K562 (cell line): ENCODE results near the gene SS18. TPM values are rescaled to one million over a fixed set of nuclear protein-coding genes. Genes with fewer than 3 reads are reported as not detected.
A peak's percentile ranks its signal among the peaks of the same experiment; 100 is the strongest.

Source experiments
- ATAC-seq: fragments of 200-7000 bp; cut with Tn5 transposase; 3 replicates; pipeline ENCODE4 v1.9.1; 2020; ENCODE audit warnings: moderate library complexity
- BruUV-seq: library from RNA; stranded (reverse); fragments of 400-500 nt; replicated peaks from 2 replicates; lab custom pipeline; 2021; lab: Mats Ljungman, UMichigan
- CTCF ChIA-PET: fragments of 300-600 bp; formaldehyde crosslinking; extraction: SDS; loops from one replicate; lab custom pipeline; 2021; ENCODE audit warnings: low intra/inter-chr PET ratio; lab: Yijun Ruan, JAX
- POLR2A ChIA-PET: fragments of 300-600, 350-650 bp; sonication (Branson Sonifier 250); formaldehyde crosslinking; extraction: SDS; loops from one replicate; lab custom pipeline; 2021; ENCODE audit warnings: antibody characterized with exemption, inconsistent platforms; lab: Yijun Ruan, JAX
- DNase-seq, 4 experiments: peaks; one replicate each; pipeline versions ENCODE4 v3.0.0 to v3.0.0-alpha.2; 2011 to 2018; ENCODE audit warnings: low spot score in 3 of 4, mixed read lengths in 3 of 4; ENCODE audit errors: extremely low read depth in 1 of 4
- FAIRE-seq: peaks from 2 replicates; lab custom pipeline; 2011; peaks lifted over from hg19 to GRCh38; lab: Jason Lieb, UNC
- H2AFZ ChIP-seq: 2 replicates; pipeline ENCODE4 v1.6.0; 2011; ENCODE audit warnings: low read depth, low read length, control low read depth, inconsistent platforms
- H3K27ac ChIP-seq: fragments of 200-600 bp; 3 replicates; pipeline ENCODE4 v1.8.0; 2011; ENCODE audit warnings: low read depth, mild to moderate bottlenecking, control low read depth, inconsistent platforms, low read length, moderate library complexity, mixed read lengths; ENCODE audit errors: extremely low read depth
- H3K27me3 ChIP-seq, 2 experiments: fragments of 300-600 bp in 1 of 2; 2 replicates in 1 of 2; 3 replicates in 1 of 2; pipeline versions ENCODE4 v1.6.0 to v1.8.0; 2011; ENCODE audit warnings: inconsistent platforms in 2 of 2, low read length in 2 of 2, mild to moderate bottlenecking in 1 of 2, mixed read lengths in 1 of 2, moderate library complexity in 1 of 2; ENCODE audit not compliant: control insufficient read depth in 2 of 2, insufficient read depth in 2 of 2
- H3K36me3 ChIP-seq: fragments of 300-600 bp; 3 replicates; pipeline ENCODE4 v1.8.0; 2011; ENCODE audit warnings: mild to moderate bottlenecking, low read length, inconsistent platforms; ENCODE audit not compliant: control insufficient read depth, insufficient read depth
- H3K4me1 ChIP-seq, 2 experiments: fragments of 200-600 bp in 1 of 2; replicated peaks in 1 of 2; 2 replicates in 1 of 2; 3 replicates in 1 of 2; pipeline versions ENCODE4 v1.5.1 to v1.8.0; 2011; ENCODE audit warnings: inconsistent platforms in 2 of 2, low read length in 2 of 2, mild to moderate bottlenecking in 1 of 2, mixed read lengths in 1 of 2, moderate library complexity in 1 of 2; ENCODE audit not compliant: control insufficient read depth in 2 of 2, insufficient read depth in 2 of 2
- H3K4me2 ChIP-seq: 2 replicates; pipeline ENCODE4 v1.6.1; 2011; ENCODE audit warnings: low read length, control low read depth, inconsistent platforms, mixed read lengths; ENCODE audit not compliant: insufficient read depth
- H3K4me3 ChIP-seq: fragments of 200-600 bp; sonication (generic), shearing (Covaris generic); 2 replicates; pipeline ENCODE4 v1.5.1; 2016; ENCODE audit warnings: control low read depth, inconsistent platforms
- H3K79me2 ChIP-seq: fragments of 200-600 bp; 3 replicates; pipeline ENCODE4 v1.8.0; 2011; ENCODE audit warnings: low read length, inconsistent platforms; ENCODE audit not compliant: control insufficient read depth, insufficient read depth
- H3K9ac ChIP-seq, 2 experiments: 2 replicates each; pipeline versions ENCODE4 v1.6.0 to v1.6.1; 2011; ENCODE audit warnings: low read depth in 2 of 2, low read length in 2 of 2, control low read depth in 1 of 2, inconsistent platforms in 1 of 2, mild to moderate bottlenecking in 1 of 2, mixed read lengths in 1 of 2; ENCODE audit not compliant: insufficient read depth in 1 of 2
- H3K9me1 ChIP-seq: one replicate; pipeline ENCODE4 v1.6.0; 2011; ENCODE audit warnings: inconsistent platforms, mild to moderate bottlenecking, low read length, moderate library complexity; ENCODE audit not compliant: control insufficient read depth, insufficient read depth
- H3K9me3 ChIP-seq: replicated peaks from 2 replicates; pipeline ENCODE4 v1.5.1; 2011; ENCODE audit warnings: low read depth, low read length, inconsistent platforms; ENCODE audit not compliant: control insufficient read depth, insufficient read depth
- H4K20me1 ChIP-seq: replicated peaks from 2 replicates; pipeline ENCODE4 v1.6.1; 2011; ENCODE audit warnings: low read length, inconsistent platforms, mixed read lengths; ENCODE audit not compliant: control insufficient read depth, insufficient read depth
- CBX1 ChIP-seq: sonication (generic); IDR thresholded peaks from 2 replicates; pipeline ENCODE4 v1.6.1; 2016; ENCODE audit warnings: antibody characterized with exemption, low read depth, mild to moderate bottlenecking
- DACH1 ChIP-seq: fragments of 450-650 bp; IDR thresholded peaks from 2 replicates; pipeline ENCODE4 v1.6.1; 2018; ENCODE audit not compliant: partially characterized antibody
- FOXP1 ChIP-seq: sonication (generic); formaldehyde crosslinking; IDR thresholded peaks from 2 replicates; pipeline ENCODE4 v1.8.0; 2022; ENCODE audit warnings: mild to moderate bottlenecking, missing genetic modification reagents
- POLR2A ChIP-seq: fragments of 450-650 bp; conservative IDR thresholded peaks from 2 replicates; pipeline ENCODE4 v1.6.1; 2016
- SMARCA4 ChIP-seq: fragments of 450-650 bp; IDR thresholded peaks from 2 replicates; pipeline ENCODE4 v1.6.1; 2016
- SUPT5H ChIP-seq: fragments of 450-650 bp; IDR thresholded peaks from 2 replicates; pipeline ENCODE4 v1.6.1; 2016
- ZFP1 ChIP-seq: fragments of 450-650 bp; formaldehyde crosslinking; IDR thresholded peaks from 2 replicates; pipeline ENCODE4 v1.4.0; 2020; ENCODE audit warnings: mild to moderate bottlenecking, mixed read lengths
- ZNF3 ChIP-seq: fragments of 250-450 bp; sonication (Bioruptor Pico); IDR thresholded peaks from 2 replicates; pipeline ENCODE4 v1.5.0; 2021; ENCODE audit warnings: mild to moderate bottlenecking, moderate library complexity
- WGBS: fragments of 100-300 bp; shearing (Covaris generic); methylation state at CpG from one replicate; pipeline ENCODE4 v1.1.6; 2016; ENCODE audit warnings: low coverage, mixed read lengths; ENCODE audit not compliant: insufficient coverage; ENCODE audit errors: missing lambda C conversion rate; 5-methylcytosine and 5-hydroxymethylcytosine counted together
- in situ Hi-C: fragments of 300-500 bp; cut with MboI; formaldehyde crosslinking; loops from 4 replicates; pipeline ENCODE4 v1.15.0; 2018; ENCODE audit warnings: inconsistent platforms, mixed read lengths
- intact Hi-C: fragments of 100-400 bp; cut with micrococcal nuclease; formaldehyde crosslinking; loops from 2 replicates; pipeline ENCODE4 v1.14.2; 2022
- polyA plus RNA-seq, 8 experiments: library from polyadenylated mRNA; depleted of rRNA in 4 of 8; stranded (reverse) in 5 of 8; unstranded in 3 of 8; fragments of >200 nt; fragmentation: Nextera tagmentation in 2 of 8; fragmentation: Illumina TruSeq in 1 of 8; extraction: Ambion mirVana in 2 of 8; extraction: Trizol in 1 of 8; gene quantifications; 2 replicates each; pipeline versions ENCODE4 v1.2.1 to v1.2.3, GENCODE V29; 2011 to 2014; ENCODE audit warnings: inconsistent platforms in 1 of 8, missing spikeins in 1 of 8
- total RNA-seq, 7 experiments: library from RNA; depleted of rRNA in 6 of 7; stranded (reverse); fragments of >200 nt in 6 of 7; fragmentation: Illumina TruSeq in 2 of 7; extraction: Trizol in 2 of 7; gene quantifications; 2 replicates each; pipeline versions ENCODE4 v1.2.1 to v1.2.3, GENCODE V29; 2011 to 2021; ENCODE audit warnings: low replicate concordance in 1 of 7
- TF ChIP-seq, protein P1 (sequence below): sonication (generic); formaldehyde crosslinking; IDR thresholded peaks from 2 replicates; pipeline ENCODE4 v1.8.1; 2023; ENCODE audit warnings: mild to moderate bottlenecking, missing genetic modification reagents
- TF ChIP-seq, protein P2 (sequence below): fragments of 450-650 bp; formaldehyde crosslinking; IDR thresholded peaks from 2 replicates; pipeline ENCODE4 v1.4.0; 2020; ENCODE audit warnings: mild to moderate bottlenecking, moderate library complexity
- TF ChIP-seq, protein P3 (sequence below), 2 experiments: fragments of 450-650 bp in 1 of 2; sonication (generic) in 1 of 2; formaldehyde crosslinking in 1 of 2; IDR thresholded peaks; 2 replicates each; pipeline versions ENCODE4 v1.7.1 to v1.9.0; 2016 to 2022; ENCODE audit warnings: inconsistent platforms in 1 of 2, mild to moderate bottlenecking in 1 of 2, missing genetic modification reagents in 1 of 2

SS18 gene
- total and polyA plus RNA-seq, 9 of the 15 experiments (the other 6 are each of a cell fraction or from before 2014, with no cell fraction given) = 30.9 to 190 (median 102) TPM

DNA sequence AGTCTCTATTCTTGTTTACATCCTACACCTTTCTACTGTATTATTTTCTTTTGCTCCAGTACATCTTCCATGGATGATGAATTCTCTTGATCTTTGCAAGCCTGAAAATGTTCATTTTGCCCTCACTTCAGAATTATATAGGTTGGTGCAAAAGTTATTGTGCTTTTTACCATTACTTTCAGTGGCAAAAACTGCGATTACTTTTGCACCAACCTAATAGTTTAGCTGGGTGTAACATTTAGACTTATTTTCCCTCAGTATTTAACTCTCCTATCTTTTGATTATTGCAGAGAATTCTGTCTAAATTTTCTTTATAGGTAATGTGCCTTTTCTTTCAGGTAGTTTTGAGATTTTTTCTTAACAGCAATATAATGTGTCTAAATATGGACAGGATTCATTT, 81.8 kb downstream of the SS18 start:
- 91% methylated on average over 1 of the region's 1 CpG for WGBS
- no peak overlapping the region for H2AFZ ChIP-seq
- no peaks in the 10 kb centered on the region for H3K9me1 ChIP-seq
- BruUV-seq = no TSS peak
- H3K79me2 ChIP-seq = no peaks in the 10 kb centered on the region
- H3K4me2 ChIP-seq = no peak overlapping the region
- H3K27me3 ChIP-seq = no peaks in the 10 kb centered on the region
- no peak overlapping the region for H3K4me3 ChIP-seq
- H3K9me3 ChIP-seq = no peaks in the 10 kb centered on the region
- H4K20me1 ChIP-seq = no peaks in the 10 kb centered on the region
- H3K27ac ChIP-seq = no peak overlapping the region
- in situ Hi-C loops (no loop called here), intact Hi-C loops (no loop called here)
- H3K9ac ChIP-seq = no peak overlapping the region
- 0 out of 5 replicates have a peak, but pooled peaks cover 0 to 4% of the 10 kb centered on the region in 2 experiments for H3K4me1 ChIP-seq
- H3K36me3 ChIP-seq = peaks cover 5% of the 10 kb centered on the region; the same call in 1 of the 3 replicates
- POLR2A ChIA-PET = interaction anchor here (1.4 kb wide), 1 partner anchor 11 kb away, joined by 3 read pairs; no protein-coding TSS in a partner anchor
- CTCF ChIA-PET = no interaction called here
- ATAC-seq (no peak), FAIRE-seq (no peak), DNase-seq (no peak)
- TF ChIP-seq CBX1 (no peak), SUPT5H (peak; percentile 17; the same call in 1 of the 2 replicates), DACH1 (no peak), FOXP1 (no peak), SMARCA4 (no peak), POLR2A (no peak), ZNF3 (no peak), ZFP1 (peak; percentile 74; the same call in 1 of the 2 replicates)
- TF ChIP-seq, protein P1, sequence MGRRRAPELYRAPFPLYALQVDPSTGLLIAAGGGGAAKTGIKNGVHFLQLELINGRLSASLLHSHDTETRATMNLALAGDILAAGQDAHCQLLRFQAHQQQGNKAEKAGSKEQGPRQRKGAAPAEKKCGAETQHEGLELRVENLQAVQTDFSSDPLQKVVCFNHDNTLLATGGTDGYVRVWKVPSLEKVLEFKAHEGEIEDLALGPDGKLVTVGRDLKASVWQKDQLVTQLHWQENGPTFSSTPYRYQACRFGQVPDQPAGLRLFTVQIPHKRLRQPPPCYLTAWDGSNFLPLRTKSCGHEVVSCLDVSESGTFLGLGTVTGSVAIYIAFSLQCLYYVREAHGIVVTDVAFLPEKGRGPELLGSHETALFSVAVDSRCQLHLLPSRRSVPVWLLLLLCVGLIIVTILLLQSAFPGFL (CRISPR knock-in tag) = no peak
- TF ChIP-seq, protein P2, sequence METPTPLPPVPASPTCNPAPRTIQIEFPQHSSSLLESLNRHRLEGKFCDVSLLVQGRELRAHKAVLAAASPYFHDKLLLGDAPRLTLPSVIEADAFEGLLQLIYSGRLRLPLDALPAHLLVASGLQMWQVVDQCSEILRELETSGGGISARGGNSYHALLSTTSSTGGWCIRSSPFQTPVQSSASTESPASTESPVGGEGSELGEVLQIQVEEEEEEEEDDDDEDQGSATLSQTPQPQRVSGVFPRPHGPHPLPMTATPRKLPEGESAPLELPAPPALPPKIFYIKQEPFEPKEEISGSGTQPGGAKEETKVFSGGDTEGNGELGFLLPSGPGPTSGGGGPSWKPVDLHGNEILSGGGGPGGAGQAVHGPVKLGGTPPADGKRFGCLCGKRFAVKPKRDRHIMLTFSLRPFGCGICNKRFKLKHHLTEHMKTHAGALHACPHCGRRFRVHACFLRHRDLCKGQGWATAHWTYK (CRISPR knock-in tag) = no peak
- TF ChIP-seq, protein P3, sequence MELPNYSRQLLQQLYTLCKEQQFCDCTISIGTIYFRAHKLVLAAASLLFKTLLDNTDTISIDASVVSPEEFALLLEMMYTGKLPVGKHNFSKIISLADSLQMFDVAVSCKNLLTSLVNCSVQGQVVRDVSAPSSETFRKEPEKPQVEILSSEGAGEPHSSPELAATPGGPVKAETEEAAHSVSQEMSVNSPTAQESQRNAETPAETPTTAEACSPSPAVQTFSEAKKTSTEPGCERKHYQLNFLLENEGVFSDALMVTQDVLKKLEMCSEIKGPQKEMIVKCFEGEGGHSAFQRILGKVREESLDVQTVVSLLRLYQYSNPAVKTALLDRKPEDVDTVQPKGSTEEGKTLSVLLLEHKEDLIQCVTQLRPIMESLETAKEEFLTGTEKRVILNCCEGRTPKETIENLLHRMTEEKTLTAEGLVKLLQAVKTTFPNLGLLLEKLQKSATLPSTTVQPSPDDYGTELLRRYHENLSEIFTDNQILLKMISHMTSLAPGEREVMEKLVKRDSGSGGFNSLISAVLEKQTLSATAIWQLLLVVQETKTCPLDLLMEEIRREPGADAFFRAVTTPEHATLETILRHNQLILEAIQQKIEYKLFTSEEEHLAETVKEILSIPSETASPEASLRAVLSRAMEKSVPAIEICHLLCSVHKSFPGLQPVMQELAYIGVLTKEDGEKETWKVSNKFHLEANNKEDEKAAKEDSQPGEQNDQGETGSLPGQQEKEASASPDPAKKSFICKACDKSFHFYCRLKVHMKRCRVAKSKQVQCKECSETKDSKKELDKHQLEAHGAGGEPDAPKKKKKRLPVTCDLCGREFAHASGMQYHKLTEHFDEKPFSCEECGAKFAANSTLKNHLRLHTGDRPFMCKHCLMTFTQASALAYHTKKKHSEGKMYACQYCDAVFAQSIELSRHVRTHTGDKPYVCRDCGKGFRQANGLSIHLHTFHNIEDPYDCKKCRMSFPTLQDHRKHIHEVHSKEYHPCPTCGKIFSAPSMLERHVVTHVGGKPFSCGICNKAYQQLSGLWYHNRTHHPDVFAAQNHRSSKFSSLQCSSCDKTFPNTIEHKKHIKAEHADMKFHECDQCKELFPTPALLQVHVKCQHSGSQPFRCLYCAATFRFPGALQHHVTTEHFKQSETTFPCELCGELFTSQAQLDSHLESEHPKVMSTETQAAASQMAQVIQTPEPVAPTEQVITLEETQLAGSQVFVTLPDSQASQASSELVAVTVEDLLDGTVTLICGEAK (IDR thresholded peaks at IDR 0.05) = peak; percentile 52
- TF ChIP-seq, protein P3 (CRISPR knock-in tag; IDR thresholded peaks at IDR 0.05) = no peak
